GM12878 (cell line): ENCODE data around the gene PKP3.
A peak's percentile ranks its signal among the peaks of the same experiment; 100 is the strongest.

ENCODE experiments used
- BHLHE40 ChIP-seq, 2 experiments: fragments of 450-650 bp in 1 of 2; IDR thresholded peaks; 2 replicates each; pipeline ENCODE4 v1.6.1; 2011 to 2017; ENCODE audit warnings: low read depth in 2 of 2, borderline replicate concordance in 1 of 2, improper control_type of control experiment in 1 of 2, low read length in 1 of 2, mild to moderate bottlenecking in 1 of 2
- MTA2 ChIP-seq: fragments of 450-650 bp; IDR thresholded peaks from 2 replicates; pipeline ENCODE4 v1.6.1; 2016; ENCODE audit warnings: low read depth, mild to moderate bottlenecking, moderate library complexity
- NFYA ChIP-seq: IDR thresholded peaks from 2 replicates; pipeline ENCODE4 v1.6.1; 2011; ENCODE audit warnings: low read depth, mild to moderate bottlenecking, low read length, improper control_type of control experiment, borderline replicate concordance
- NR2C1 ChIP-seq: fragments of 450-650 bp; IDR thresholded peaks from 2 replicates; pipeline ENCODE4 v1.6.1; 2017; ENCODE audit warnings: antibody characterized with exemption, mild to moderate bottlenecking, moderate library complexity
- POLR2AphosphoS5 ChIP-seq: IDR thresholded peaks from 2 replicates; pipeline ENCODE4 v1.6.1; 2011; ENCODE audit warnings: mild to moderate bottlenecking, low read length, inconsistent platforms
- SIN3A ChIP-seq: IDR thresholded peaks from 2 replicates; pipeline ENCODE4 v1.6.1; 2012; ENCODE audit warnings: low read depth, low read length, improper control_type of control experiment
- SUZ12 ChIP-seq: fragments of 200-600 bp; sonication (generic); IDR thresholded peaks from one replicate; pipeline ENCODE4 v1.6.1; 2018; ENCODE audit warnings: antibody characterized with exemption, mild to moderate bottlenecking; ENCODE audit not compliant: unreplicated experiment
- TF ChIP-seq, protein P1 (sequence below), 3 experiments: IDR thresholded peaks in 2 of 3; conservative IDR thresholded peaks in 1 of 3; 2 replicates each; pipeline ENCODE4 v1.5.1; 2011; ENCODE audit warnings: low read depth in 3 of 3, low read length in 3 of 3, mild to moderate bottlenecking in 3 of 3, control low read depth in 2 of 3, moderate library complexity in 2 of 3, inconsistent platforms in 1 of 3, mixed read lengths in 1 of 3; ENCODE audit not compliant: control insufficient read depth in 2 of 3, insufficient read depth in 1 of 3; ENCODE audit errors: extremely low read depth in 1 of 3
- TF ChIP-seq, protein P2 (sequence below): IDR thresholded peaks from 2 replicates; pipeline ENCODE4 v1.6.1; 2011; ENCODE audit warnings: borderline replicate concordance, low read depth, mild to moderate bottlenecking, moderate library complexity, low read length; ENCODE audit not compliant: insufficient read depth, poor library complexity, severe bottlenecking

GRCh38 chr11:439315-440064 is 45.5 kb downstream of the PKP3 start:
- TF ChIP-seq NFYA (no peak), POLR2AphosphoS5 (no peak), MTA2 (no peak), SIN3A (no peak), NR2C1 (no peak), BHLHE40 (IDR thresholded peaks at IDR 0.05; ENCODE audit: borderline replicate concordance in 1 of 2, low read depth in 2 of 2, low read length in 1 of 2) (no peak), SUZ12 (no peak)
- TF ChIP-seq, protein P1, sequence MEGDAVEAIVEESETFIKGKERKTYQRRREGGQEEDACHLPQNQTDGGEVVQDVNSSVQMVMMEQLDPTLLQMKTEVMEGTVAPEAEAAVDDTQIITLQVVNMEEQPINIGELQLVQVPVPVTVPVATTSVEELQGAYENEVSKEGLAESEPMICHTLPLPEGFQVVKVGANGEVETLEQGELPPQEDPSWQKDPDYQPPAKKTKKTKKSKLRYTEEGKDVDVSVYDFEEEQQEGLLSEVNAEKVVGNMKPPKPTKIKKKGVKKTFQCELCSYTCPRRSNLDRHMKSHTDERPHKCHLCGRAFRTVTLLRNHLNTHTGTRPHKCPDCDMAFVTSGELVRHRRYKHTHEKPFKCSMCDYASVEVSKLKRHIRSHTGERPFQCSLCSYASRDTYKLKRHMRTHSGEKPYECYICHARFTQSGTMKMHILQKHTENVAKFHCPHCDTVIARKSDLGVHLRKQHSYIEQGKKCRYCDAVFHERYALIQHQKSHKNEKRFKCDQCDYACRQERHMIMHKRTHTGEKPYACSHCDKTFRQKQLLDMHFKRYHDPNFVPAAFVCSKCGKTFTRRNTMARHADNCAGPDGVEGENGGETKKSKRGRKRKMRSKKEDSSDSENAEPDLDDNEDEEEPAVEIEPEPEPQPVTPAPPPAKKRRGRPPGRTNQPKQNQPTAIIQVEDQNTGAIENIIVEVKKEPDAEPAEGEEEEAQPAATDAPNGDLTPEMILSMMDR (IDR thresholded peaks at IDR 0.05 in 2 of 3, conservative IDR thresholded peaks at IDR 0.05 in 1 of 3; ENCODE audit: control insufficient read depth in 2 of 3, extremely low read depth in 1 of 3, insufficient read depth in 1 of 3, low read depth in 3 of 3, low read length in 3 of 3) = no peak
- TF ChIP-seq, protein P2, sequence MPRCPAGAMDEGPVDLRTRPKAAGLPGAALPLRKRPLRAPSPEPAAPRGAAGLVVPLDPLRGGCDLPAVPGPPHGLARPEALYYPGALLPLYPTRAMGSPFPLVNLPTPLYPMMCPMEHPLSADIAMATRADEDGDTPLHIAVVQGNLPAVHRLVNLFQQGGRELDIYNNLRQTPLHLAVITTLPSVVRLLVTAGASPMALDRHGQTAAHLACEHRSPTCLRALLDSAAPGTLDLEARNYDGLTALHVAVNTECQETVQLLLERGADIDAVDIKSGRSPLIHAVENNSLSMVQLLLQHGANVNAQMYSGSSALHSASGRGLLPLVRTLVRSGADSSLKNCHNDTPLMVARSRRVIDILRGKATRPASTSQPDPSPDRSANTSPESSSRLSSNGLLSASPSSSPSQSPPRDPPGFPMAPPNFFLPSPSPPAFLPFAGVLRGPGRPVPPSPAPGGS = peak; percentile 55
